ENCODE results near the gene SCO2.
A peak's percentile ranks its signal among the peaks of the same experiment; 100 is the strongest.

Gene SCO2

GRCh38 chr22:50476868-50477267 is 48.5 kb downstream of the SCO2 start:
- Histone ChIP-seq H3K36me3 (ENCODE audit: control insufficient read depth in 2 of 2, insufficient read depth in 1 of 2, low read length in 2 of 2) (peaks cover 4 to 19% of the 10 kb centered on the region in 2 experiments; a peak in 2 of 3 replicates), H3K4me3 (ENCODE audit: low read depth, low read length) (no peak overlapping the region), H3K4me1 (ENCODE audit: control insufficient read depth, insufficient read depth, low read length) (peaks cover 11% of the 10 kb centered on the region), H3K9me3 (ENCODE audit: control insufficient read depth, insufficient read depth, low read depth, low read length) (no peaks in the 10 kb centered on the region), H3K27ac (ENCODE audit: extremely low read depth, low read depth, low read length) (peak overlapping the region; percentile 25)
- CTCF ChIA-PET: interaction anchor here (0.6 kb wide), 1 partner anchor 25 kb away, joined by 4 read pairs; no protein-coding TSS in a partner anchor
- POLR2A ChIA-PET: interaction anchor here (1.3 to 1.5 kb wide), 2 partner anchors 31 to 49 kb away, joined by 3 to 5 read pairs; partner anchors contain the start of genes LMF2, NCAPH2 and SCO2
- TF ChIP-seq, protein P1, sequence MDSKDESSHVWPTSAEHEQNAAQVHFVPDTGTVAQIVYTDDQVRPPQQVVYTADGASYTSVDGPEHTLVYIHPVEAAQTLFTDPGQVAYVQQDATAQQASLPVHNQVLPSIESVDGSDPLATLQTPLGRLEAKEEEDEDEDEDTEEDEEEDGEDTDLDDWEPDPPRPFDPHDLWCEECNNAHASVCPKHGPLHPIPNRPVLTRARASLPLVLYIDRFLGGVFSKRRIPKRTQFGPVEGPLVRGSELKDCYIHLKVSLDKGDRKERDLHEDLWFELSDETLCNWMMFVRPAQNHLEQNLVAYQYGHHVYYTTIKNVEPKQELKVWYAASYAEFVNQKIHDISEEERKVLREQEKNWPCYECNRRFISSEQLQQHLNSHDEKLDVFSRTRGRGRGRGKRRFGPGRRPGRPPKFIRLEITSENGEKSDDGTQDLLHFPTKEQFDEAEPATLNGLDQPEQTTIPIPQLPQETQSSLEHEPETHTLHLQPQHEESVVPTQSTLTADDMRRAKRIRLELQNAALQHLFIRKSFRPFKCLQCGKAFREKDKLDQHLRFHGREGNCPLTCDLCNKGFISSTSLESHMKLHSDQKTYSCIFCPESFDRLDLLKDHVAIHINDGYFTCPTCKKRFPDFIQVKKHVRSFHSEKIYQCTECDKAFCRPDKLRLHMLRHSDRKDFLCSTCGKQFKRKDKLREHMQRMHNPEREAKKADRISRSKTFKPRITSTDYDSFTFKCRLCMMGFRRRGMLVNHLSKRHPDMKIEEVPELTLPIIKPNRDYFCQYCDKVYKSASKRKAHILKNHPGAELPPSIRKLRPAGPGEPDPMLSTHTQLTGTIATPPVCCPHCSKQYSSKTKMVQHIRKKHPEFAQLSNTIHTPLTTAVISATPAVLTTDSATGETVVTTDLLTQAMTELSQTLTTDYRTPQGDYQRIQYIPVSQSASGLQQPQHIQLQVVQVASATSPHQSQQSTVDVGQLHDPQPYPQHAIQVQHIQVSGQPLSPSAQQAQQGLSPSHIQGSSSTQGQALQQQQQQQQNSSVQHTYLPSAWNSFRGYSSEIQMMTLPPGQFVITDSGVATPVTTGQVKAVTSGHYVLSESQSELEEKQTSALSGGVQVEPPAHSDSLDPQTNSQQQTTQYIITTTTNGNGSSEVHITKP (tag by site-specific recombination; IDR thresholded peaks at IDR 0.05): peak; percentile 87
- TF ChIP-seq ZNF341 (tag by site-specific recombination; IDR thresholded peaks at IDR 0.05; ENCODE audit: low read depth) (no peak), ZNF391 (tag by site-specific recombination; IDR thresholded peaks at IDR 0.05; ENCODE audit: borderline replicate concordance, low read depth) (no peak), PRDM2 (tag by site-specific recombination; IDR thresholded peaks at IDR 0.05; ENCODE audit: borderline replicate concordance) (no peak), ZBTB7A (tag by site-specific recombination; IDR thresholded peaks at IDR 0.05; ENCODE audit: low read depth) (no peak), SP7 (tag by site-specific recombination; IDR thresholded peaks at IDR 0.05) (no peak), ZBTB8A (tag by site-specific recombination; IDR thresholded peaks at IDR 0.05) (0 out of 2 replicates have a peak, but pooled peaks have one; percentile 13), ZBTB20 (tag by site-specific recombination; IDR thresholded peaks at IDR 0.05) (peak; percentile 57), OSR2 (tag by site-specific recombination; IDR thresholded peaks at IDR 0.05) (no peak), ZBTB17 (tag by site-specific recombination; IDR thresholded peaks at IDR 0.05) (peak; percentile 46), ZBTB48 (tag by site-specific recombination; IDR thresholded peaks at IDR 0.05) (peak; percentile 92)

- Histone ChIP-seq H3K4me1 (ENCODE audit: control insufficient read depth, insufficient read depth, low read length) (peaks cover 17% of the 10 kb centered on the region), H3K36me3 (ENCODE audit: control insufficient read depth in 2 of 2, insufficient read depth in 1 of 2, low read length in 2 of 2) (peaks cover 4 to 31% of the 10 kb centered on the region in 2 experiments; a peak in 2 of 3 replicates), H3K27ac (ENCODE audit: extremely low read depth, low read depth, low read length) (peak overlapping the region; percentile 87; the same call in 1 of the 2 replicates), H3K4me3 (ENCODE audit: low read depth, low read length) (no peak overlapping the region), H3K9me3 (ENCODE audit: control insufficient read depth, insufficient read depth, low read depth, low read length) (no peaks in the 10 kb centered on the region)
- peak; percentile 88 for TF ChIP-seq ZIC2 (tag by site-specific recombination; IDR thresholded peaks at IDR 0.05)
- TF ChIP-seq ZBTB17 (tag by site-specific recombination; IDR thresholded peaks at IDR 0.05): peak; percentile 49; the same call in 1 of the 2 replicates
- TF ChIP-seq HOXD13 (CRISPR knock-in tag; IDR thresholded peaks at IDR 0.05; ENCODE audit: borderline replicate concordance): no peak
- POLR2A ChIA-PET: interaction anchor here (0.9 to 1.2 kb wide), 4 partner anchors 21 to 50 kb away, joined by 3 read pairs; partner anchors contain the start of genes LMF2, NCAPH2 and SCO2
- CTCF ChIA-PET: no interaction called here
These were observed 49.8 kb downstream of the SCO2 start for GRCh38 chr22:50475652-50476002.
